RWPE2 (cell line): Measurements from ENCODE around the gene ADAM11.
A peak's percentile ranks its signal among the peaks of the same experiment; 100 is the strongest.

Source experiments
- ATAC-seq: fragments of 200-7000 bp; cut with Tn5 transposase; 3 replicates; pipeline ENCODE4 v1.9.1; 2021; ENCODE audit warnings: low read depth
- DNase-seq: peaks from one replicate; pipeline ENCODE4 v3.0.0-alpha.2; 2020; ENCODE audit warnings: low spot score
- H3K27ac ChIP-seq: fragments of 450-650 bp; 2 replicates; pipeline ENCODE4 v1.5.1; 2017; ENCODE audit warnings: mild to moderate bottlenecking; ENCODE audit not compliant: poor library complexity, severe bottlenecking
- H3K27me3 ChIP-seq: fragments of 250-450 bp; sonication (Bioruptor Pico); 2 replicates; pipeline ENCODE4 v1.5.1; 2021; ENCODE audit warnings: mild to moderate bottlenecking, moderate library complexity; ENCODE audit not compliant: insufficient read depth, poor library complexity, severe bottlenecking
- H3K36me3 ChIP-seq: fragments of 250-450 bp; sonication (Bioruptor Pico); 2 replicates; pipeline ENCODE4 v1.5.1; 2020; ENCODE audit warnings: low read depth, mild to moderate bottlenecking, moderate library complexity
- H3K4me1 ChIP-seq: fragments of 250-450 bp; sonication (Bioruptor Pico); 2 replicates; pipeline ENCODE4 v1.5.1; 2021; ENCODE audit warnings: mild to moderate bottlenecking, moderate library complexity; ENCODE audit not compliant: insufficient read depth, poor library complexity, severe bottlenecking
- H3K4me3 ChIP-seq: fragments of 250-450 bp; sonication (Bioruptor Pico); 2 replicates; pipeline ENCODE4 v1.5.1; 2021; ENCODE audit warnings: mild to moderate bottlenecking, moderate library complexity; ENCODE audit not compliant: severe bottlenecking
- H3K9me3 ChIP-seq: fragments of 250-450 bp; sonication (Bioruptor Pico); 2 replicates; pipeline ENCODE4 v1.5.1; 2021; ENCODE audit warnings: mild to moderate bottlenecking, moderate library complexity; ENCODE audit not compliant: severe bottlenecking
- TF ChIP-seq, protein P1 (sequence below): fragments of 450-650 bp; IDR thresholded peaks from one replicate; pipeline ENCODE4 v1.5.1; 2017; ENCODE audit warnings: mild to moderate bottlenecking, moderate library complexity; ENCODE audit not compliant: poor library complexity, severe bottlenecking

ADAM11 gene

DNA sequence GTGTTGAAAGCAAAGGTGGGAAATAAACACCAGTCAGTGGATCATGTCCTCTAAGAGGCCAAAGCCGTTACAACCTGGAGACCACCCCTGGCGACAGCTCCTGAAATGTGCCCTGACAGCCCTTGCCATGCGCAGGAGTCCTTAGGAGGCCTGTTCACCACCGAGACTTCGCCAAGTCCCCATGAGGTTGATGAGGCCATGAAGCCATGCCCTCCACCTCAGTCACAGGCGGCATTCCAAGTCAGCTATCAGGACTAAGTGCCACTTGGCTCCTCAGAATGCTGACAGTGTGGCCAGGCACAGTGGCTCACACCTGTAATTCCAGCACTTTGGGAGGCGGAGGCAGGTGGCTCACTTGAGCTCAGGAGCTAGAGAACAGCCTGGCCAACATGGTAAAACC lies 27.1 kb downstream of the ADAM11 start:
- TF ChIP-seq, protein P1, sequence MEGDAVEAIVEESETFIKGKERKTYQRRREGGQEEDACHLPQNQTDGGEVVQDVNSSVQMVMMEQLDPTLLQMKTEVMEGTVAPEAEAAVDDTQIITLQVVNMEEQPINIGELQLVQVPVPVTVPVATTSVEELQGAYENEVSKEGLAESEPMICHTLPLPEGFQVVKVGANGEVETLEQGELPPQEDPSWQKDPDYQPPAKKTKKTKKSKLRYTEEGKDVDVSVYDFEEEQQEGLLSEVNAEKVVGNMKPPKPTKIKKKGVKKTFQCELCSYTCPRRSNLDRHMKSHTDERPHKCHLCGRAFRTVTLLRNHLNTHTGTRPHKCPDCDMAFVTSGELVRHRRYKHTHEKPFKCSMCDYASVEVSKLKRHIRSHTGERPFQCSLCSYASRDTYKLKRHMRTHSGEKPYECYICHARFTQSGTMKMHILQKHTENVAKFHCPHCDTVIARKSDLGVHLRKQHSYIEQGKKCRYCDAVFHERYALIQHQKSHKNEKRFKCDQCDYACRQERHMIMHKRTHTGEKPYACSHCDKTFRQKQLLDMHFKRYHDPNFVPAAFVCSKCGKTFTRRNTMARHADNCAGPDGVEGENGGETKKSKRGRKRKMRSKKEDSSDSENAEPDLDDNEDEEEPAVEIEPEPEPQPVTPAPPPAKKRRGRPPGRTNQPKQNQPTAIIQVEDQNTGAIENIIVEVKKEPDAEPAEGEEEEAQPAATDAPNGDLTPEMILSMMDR, result no peak
- no peak for DNase-seq
- Histone ChIP-seq H3K4me3 (no peak overlapping the region), H3K27me3 (no peaks in the 10 kb centered on the region), H3K27ac (no peak overlapping the region), H3K4me1 (no peaks in the 10 kb centered on the region), H3K36me3 (no peaks in the 10 kb centered on the region), H3K9me3 (no peaks in the 10 kb centered on the region)
- ATAC-seq, result no peak

DNA sequence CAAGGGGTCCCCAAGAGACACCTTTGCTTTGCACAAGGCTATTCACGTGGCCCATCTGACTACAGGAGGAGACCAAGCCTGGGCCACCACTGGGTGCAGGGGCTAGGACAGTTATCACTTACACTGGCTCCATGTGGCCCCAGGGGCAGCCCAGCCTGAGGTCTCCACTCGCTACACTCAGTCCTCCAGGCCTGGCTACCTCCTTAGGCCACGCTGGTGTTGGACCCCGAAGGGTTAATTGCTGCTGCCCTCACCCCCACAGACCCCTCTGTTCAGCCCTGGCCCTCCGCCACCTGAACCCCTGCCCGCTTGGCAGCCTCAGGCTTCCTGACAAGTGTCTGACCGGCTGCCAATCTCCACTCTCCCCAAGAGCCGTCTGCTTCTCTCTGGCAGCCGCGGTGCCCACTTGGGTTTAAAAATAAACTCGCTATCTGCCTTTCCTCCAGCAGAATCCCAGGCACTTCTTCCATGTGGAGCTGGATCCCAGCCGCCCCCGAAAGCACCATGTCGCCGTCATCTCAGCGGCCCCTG lies 27.8 kb downstream of the ADAM11 start:
- Histone ChIP-seq H3K36me3 (no peaks in the 10 kb centered on the region), H3K27ac (no peak overlapping the region), H3K4me1 (no peaks in the 10 kb centered on the region), H3K4me3 (no peak overlapping the region), H3K27me3 (no peaks in the 10 kb centered on the region), H3K9me3 (no peaks in the 10 kb centered on the region)
- DNase-seq, result no peak
- TF ChIP-seq, protein P1, result no peak
- no peak for ATAC-seq

DNA sequence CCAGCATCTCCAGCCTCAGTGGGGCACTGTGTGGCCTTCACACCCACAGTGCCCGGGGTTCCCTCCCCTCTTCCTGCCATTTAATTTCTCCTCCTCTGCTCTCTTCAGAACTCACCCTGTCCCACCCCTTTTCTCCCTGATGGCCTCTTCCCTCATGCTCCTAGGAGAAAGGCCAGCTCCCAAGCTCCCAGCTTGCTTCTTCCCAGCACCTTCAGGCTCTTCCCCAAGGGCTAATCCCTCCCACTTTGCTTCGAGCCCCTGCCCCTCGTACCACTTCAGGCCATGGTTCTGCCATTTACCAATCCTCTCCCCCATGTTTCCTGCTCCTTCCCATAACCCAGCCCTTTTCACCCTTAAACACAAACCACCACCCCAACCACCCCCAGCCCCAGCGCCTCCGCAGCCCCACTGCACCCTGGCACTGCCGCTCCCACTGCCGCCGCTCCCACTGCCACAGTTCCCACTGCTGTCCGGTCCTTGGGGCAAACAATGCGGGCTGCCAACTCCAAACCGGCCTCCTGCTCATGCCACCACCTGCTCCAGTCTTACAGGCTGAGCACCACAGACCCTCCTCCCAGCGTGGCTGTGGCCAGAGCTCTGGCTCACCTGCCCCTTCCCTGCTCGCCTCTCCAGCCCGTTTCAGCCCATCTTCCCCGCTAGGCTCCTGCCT lies 28.6 kb downstream of the ADAM11 start:
- Histone ChIP-seq H3K27me3 (no peaks in the 10 kb centered on the region), H3K36me3 (no peaks in the 10 kb centered on the region), H3K4me1 (no peaks in the 10 kb centered on the region), H3K4me3 (no peak overlapping the region), H3K27ac (no peak overlapping the region), H3K9me3 (no peaks in the 10 kb centered on the region)
- TF ChIP-seq, protein P1, result no peak
- no peak for ATAC-seq
- DNase-seq, result no peak

DNA sequence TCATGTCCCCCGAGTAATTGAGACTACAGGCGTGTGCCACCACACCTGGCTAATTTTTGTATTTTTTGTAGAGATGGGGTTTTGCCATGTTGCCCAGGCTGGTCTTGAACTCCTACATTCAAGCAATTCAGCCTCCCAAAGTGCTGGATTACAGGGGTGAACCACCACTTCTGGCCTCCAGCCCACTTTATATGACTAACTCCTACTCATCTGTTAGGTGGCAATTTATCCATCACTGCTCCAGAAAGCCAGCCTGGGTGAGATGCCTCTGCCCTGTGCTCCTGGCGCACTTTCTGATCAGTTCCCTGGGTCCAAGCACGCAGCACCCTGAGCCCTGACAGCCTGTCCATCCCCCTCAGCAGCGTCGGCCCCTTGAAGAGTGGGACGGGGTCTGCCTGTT lies 29.4 kb downstream of the ADAM11 start:
- no peak for ATAC-seq
- no peak for DNase-seq
- Histone ChIP-seq H3K27ac (no peak overlapping the region), H3K36me3 (no peaks in the 10 kb centered on the region), H3K27me3 (no peaks in the 10 kb centered on the region), H3K4me1 (no peaks in the 10 kb centered on the region), H3K4me3 (no peak overlapping the region), H3K9me3 (no peaks in the 10 kb centered on the region)
- TF ChIP-seq, protein P1, result no peak

DNA sequence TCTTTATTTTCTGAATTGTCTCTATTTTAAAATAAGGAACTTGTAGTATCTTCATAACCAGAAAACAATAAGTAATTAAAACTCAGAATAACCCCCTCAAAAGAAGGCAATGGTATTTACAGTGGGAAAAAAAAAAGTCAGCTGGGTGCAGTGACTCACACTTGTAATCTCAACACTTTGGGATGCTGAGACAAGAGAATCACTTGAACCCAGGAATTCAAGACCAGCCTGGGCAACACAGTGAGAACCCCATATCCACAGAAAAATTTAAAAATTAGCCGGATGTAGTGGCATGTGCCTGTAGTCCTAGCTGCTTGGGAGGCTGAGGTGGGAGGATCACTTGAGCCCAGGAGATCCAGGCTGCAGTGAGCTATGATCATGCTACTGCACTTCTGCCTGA lies 33.5 kb downstream of the ADAM11 start:
- Histone ChIP-seq H3K27me3 (no peaks in the 10 kb centered on the region), H3K4me1 (peaks cover 15% of the 10 kb centered on the region), H3K9me3 (no peaks in the 10 kb centered on the region), H3K27ac (peak overlapping the region; percentile 4), H3K36me3 (no peaks in the 10 kb centered on the region), H3K4me3 (no peak overlapping the region)
- TF ChIP-seq, protein P1, result no peak
- DNase-seq (no peak), ATAC-seq (no peak)
